ENCODE measurements around the gene EXOSC7. TPM values are rescaled to one million over a fixed set of nuclear protein-coding genes. Genes with fewer than 3 reads are reported as not detected.

The EXOSC7 gene
- total and polyA plus RNA-seq, 4 donors = 15.5 to 27.2 (median 21.7) TPM

DNA sequence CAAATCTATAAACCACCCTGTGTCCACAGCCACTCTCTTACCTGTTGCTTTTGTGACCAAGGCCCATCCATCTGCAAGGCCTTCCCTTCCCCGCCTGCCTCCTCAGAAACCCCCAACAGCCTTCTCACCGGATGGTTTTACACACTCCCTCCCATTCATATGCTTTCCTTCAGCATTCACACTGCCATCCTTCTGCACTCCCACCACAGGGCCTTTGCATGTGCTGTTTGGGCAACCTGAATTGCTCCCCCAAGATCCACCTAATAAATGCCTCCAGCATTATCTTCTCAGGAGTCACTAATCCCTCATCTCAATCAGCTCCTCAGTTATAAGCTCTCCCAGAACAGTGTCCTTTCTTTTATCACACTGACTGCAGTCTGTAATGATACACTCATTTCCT lies 56.1 kb downstream of the EXOSC7 start:
- no peaks in the 10 kb centered on the region for H3K9me3 ChIP-seq (ENCODE audit: control insufficient read depth in 4 of 4, low read length in 3 of 4)
- TF ChIP-seq, protein P1, sequence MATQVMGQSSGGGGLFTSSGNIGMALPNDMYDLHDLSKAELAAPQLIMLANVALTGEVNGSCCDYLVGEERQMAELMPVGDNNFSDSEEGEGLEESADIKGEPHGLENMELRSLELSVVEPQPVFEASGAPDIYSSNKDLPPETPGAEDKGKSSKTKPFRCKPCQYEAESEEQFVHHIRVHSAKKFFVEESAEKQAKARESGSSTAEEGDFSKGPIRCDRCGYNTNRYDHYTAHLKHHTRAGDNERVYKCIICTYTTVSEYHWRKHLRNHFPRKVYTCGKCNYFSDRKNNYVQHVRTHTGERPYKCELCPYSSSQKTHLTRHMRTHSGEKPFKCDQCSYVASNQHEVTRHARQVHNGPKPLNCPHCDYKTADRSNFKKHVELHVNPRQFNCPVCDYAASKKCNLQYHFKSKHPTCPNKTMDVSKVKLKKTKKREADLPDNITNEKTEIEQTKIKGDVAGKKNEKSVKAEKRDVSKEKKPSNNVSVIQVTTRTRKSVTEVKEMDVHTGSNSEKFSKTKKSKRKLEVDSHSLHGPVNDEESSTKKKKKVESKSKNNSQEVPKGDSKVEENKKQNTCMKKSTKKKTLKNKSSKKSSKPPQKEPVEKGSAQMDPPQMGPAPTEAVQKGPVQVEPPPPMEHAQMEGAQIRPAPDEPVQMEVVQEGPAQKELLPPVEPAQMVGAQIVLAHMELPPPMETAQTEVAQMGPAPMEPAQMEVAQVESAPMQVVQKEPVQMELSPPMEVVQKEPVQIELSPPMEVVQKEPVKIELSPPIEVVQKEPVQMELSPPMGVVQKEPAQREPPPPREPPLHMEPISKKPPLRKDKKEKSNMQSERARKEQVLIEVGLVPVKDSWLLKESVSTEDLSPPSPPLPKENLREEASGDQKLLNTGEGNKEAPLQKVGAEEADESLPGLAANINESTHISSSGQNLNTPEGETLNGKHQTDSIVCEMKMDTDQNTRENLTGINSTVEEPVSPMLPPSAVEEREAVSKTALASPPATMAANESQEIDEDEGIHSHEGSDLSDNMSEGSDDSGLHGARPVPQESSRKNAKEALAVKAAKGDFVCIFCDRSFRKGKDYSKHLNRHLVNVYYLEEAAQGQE (IDR thresholded peaks at IDR 0.05) = no peak
- TF ChIP-seq JUND (IDR thresholded peaks at IDR 0.05) = no peak
- TF ChIP-seq, protein P2, sequence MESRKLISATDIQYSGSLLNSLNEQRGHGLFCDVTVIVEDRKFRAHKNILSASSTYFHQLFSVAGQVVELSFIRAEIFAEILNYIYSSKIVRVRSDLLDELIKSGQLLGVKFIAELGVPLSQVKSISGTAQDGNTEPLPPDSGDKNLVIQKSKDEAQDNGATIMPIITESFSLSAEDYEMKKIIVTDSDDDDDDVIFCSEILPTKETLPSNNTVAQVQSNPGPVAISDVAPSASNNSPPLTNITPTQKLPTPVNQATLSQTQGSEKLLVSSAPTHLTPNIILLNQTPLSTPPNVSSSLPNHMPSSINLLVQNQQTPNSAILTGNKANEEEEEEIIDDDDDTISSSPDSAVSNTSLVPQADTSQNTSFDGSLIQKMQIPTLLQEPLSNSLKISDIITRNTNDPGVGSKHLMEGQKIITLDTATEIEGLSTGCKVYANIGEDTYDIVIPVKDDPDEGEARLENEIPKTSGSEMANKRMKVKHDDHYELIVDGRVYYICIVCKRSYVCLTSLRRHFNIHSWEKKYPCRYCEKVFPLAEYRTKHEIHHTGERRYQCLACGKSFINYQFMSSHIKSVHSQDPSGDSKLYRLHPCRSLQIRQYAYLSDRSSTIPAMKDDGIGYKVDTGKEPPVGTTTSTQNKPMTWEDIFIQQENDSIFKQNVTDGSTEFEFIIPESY (IDR thresholded peaks at IDR 0.05) = no peak
- TF ChIP-seq, protein P3, sequence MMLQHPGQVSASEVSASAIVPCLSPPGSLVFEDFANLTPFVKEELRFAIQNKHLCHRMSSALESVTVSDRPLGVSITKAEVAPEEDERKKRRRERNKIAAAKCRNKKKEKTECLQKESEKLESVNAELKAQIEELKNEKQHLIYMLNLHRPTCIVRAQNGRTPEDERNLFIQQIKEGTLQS (IDR thresholded peaks at IDR 0.05) = no peak
- no peak for TF ChIP-seq HNF4G (IDR thresholded peaks at IDR 0.05)
- TF ChIP-seq SP1 (IDR thresholded peaks at IDR 0.05) = no peak
- TF ChIP-seq RXRA (IDR thresholded peaks at IDR 0.05) = no peak
- TF ChIP-seq, protein P4, sequence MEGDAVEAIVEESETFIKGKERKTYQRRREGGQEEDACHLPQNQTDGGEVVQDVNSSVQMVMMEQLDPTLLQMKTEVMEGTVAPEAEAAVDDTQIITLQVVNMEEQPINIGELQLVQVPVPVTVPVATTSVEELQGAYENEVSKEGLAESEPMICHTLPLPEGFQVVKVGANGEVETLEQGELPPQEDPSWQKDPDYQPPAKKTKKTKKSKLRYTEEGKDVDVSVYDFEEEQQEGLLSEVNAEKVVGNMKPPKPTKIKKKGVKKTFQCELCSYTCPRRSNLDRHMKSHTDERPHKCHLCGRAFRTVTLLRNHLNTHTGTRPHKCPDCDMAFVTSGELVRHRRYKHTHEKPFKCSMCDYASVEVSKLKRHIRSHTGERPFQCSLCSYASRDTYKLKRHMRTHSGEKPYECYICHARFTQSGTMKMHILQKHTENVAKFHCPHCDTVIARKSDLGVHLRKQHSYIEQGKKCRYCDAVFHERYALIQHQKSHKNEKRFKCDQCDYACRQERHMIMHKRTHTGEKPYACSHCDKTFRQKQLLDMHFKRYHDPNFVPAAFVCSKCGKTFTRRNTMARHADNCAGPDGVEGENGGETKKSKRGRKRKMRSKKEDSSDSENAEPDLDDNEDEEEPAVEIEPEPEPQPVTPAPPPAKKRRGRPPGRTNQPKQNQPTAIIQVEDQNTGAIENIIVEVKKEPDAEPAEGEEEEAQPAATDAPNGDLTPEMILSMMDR (IDR thresholded peaks at IDR 0.05; ENCODE audit: low read depth, low read length, missing input control) = no peak
- TF ChIP-seq RAD21 (IDR thresholded peaks at IDR 0.05) = no peak
- no peak for TF ChIP-seq HNF4A (conservative IDR thresholded peaks at IDR 0.05)
- no peak for TF ChIP-seq EGR1 (IDR thresholded peaks at IDR 0.05; ENCODE audit: low read depth in 2 of 2)
- no peak for TF ChIP-seq NR2F2 (IDR thresholded peaks at IDR 0.05)
- no peak for TF ChIP-seq FOXA1 (IDR thresholded peaks at IDR 0.05)
- H3K4me1 ChIP-seq (ENCODE audit: control insufficient read depth in 4 of 4, insufficient read depth in 4 of 4, low read length in 3 of 4) = peaks cover 0 to 18% (median 2%) of the 10 kb centered on the region in 4 donors
- H3K27ac ChIP-seq (ENCODE audit: low read depth in 1 of 2, low read length in 2 of 2) = no peak overlapping the region
- H3K9ac ChIP-seq (ENCODE audit: low read depth in 1 of 2, low read length in 2 of 2) = no peak overlapping the region
- WGBS = 98% methylated on average over 2 of the region's 2 CpGs
- H3K27me3 ChIP-seq (ENCODE audit: control insufficient read depth in 4 of 4, insufficient read depth in 4 of 4, low read length in 3 of 4) = no peaks in the 10 kb centered on the region
- no peaks in the 10 kb centered on the region for H3K36me3 ChIP-seq (ENCODE audit: control insufficient read depth in 4 of 4, insufficient read depth in 3 of 4, low read depth in 1 of 4, low read length in 3 of 4)
- H3K4me3 ChIP-seq (ENCODE audit: low read depth in 1 of 3, low read length in 3 of 3) = no peak overlapping the region
- no peak for DNase-seq (ENCODE audit: low spot score)

DNA sequence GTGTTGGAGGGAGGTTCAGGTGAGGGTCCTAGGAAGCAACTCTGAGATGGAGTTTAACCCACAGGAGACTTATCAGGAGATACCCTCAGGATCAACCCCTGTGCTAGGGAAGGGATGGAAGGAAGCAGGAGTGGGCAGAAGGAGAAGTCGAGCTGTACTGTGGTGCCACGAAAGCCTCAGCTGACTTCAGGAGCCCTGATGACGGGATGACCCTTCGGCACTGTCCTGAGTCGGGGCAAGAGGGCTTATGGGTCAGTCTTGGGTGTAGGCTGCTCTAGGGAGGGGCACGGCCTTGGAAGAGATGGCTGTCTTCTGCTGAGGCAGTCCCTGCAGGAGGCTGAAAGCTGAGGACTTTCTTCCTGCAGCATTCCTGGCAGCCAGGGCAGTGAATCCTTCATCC lies 57.7 kb downstream of the EXOSC7 start:
- peaks cover 0 to 20% (median 2%) of the 10 kb centered on the region in 4 donors for H3K4me1 ChIP-seq (ENCODE audit: control insufficient read depth in 4 of 4, insufficient read depth in 4 of 4, low read length in 3 of 4)
- no peaks in the 10 kb centered on the region for H3K9me3 ChIP-seq (ENCODE audit: control insufficient read depth in 4 of 4, low read length in 3 of 4)
- 67% methylated on average over 6 of the region's 6 CpGs for WGBS
- no peak overlapping the region for H3K9ac ChIP-seq (ENCODE audit: low read depth in 1 of 2, low read length in 2 of 2)
- TF ChIP-seq TAF1 (conservative IDR thresholded peaks at IDR 0.05) = no peak
- no peak for TF ChIP-seq SP1 (IDR thresholded peaks at IDR 0.05)
- TF ChIP-seq, protein P5, sequence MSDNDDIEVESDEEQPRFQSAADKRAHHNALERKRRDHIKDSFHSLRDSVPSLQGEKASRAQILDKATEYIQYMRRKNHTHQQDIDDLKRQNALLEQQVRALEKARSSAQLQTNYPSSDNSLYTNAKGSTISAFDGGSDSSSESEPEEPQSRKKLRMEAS (IDR thresholded peaks at IDR 0.05) = no peak
- TF ChIP-seq, protein P2 (IDR thresholded peaks at IDR 0.05) = no peak
- no peak for TF ChIP-seq JUND (IDR thresholded peaks at IDR 0.05)
- TF ChIP-seq, protein P1 (IDR thresholded peaks at IDR 0.05) = no peak
- TF ChIP-seq, protein P3 (IDR thresholded peaks at IDR 0.05) = no peak
- no peak for TF ChIP-seq GABPA (IDR thresholded peaks at IDR 0.05 in 1 of 2, conservative IDR thresholded peaks at IDR 0.05 in 1 of 2)
- TF ChIP-seq FOXA1 (IDR thresholded peaks at IDR 0.05) = no peak
- no peaks in the 10 kb centered on the region for H3K36me3 ChIP-seq (ENCODE audit: control insufficient read depth in 4 of 4, insufficient read depth in 3 of 4, low read depth in 1 of 4, low read length in 3 of 4)
- no peaks in the 10 kb centered on the region for H3K27me3 ChIP-seq (ENCODE audit: control insufficient read depth in 4 of 4, insufficient read depth in 4 of 4, low read length in 3 of 4)
- no peak for DNase-seq (ENCODE audit: low spot score)
- H3K27ac ChIP-seq (ENCODE audit: low read depth in 1 of 2, low read length in 2 of 2) = no peak overlapping the region
- no peak overlapping the region for H3K4me3 ChIP-seq (ENCODE audit: low read depth in 1 of 3, low read length in 3 of 3)

Measured in liver (tissue), 9 donors.